A549 (cell line): ENCODE results near the gene SPIB. TPM values are rescaled to one million over a fixed set of nuclear protein-coding genes. Genes with fewer than 3 reads are reported as not detected.

Experiments
- ATAC-seq, 2 experiments: fragments of 200-7000 bp in 1 of 2; fragments of >200 bp in 1 of 2; cut with Nextera tagmentation in 1 of 2; cut with Tn5 transposase in 1 of 2; 3 replicates each; pipeline versions ENCODE4 v1.8.0 to v1.9.1; 2018 to 2020; ENCODE audit warnings: mild to moderate bottlenecking in 1 of 2, moderate library complexity in 1 of 2
- CTCF ChIA-PET: fragments of 300-600 bp; sonication (Branson Sonifier 250); formaldehyde crosslinking; extraction: SDS; loops from one replicate; lab custom pipeline; 2021; ENCODE audit warnings: antibody characterized with exemption, inconsistent platforms; lab: Yijun Ruan, JAX
- POLR2A ChIA-PET: fragments of 350-600 bp; formaldehyde crosslinking; extraction: SDS; loops from one replicate; lab custom pipeline; 2021; ENCODE audit warnings: antibody characterized with exemption, inconsistent platforms; lab: Yijun Ruan, JAX
- DNase-seq, 2 experiments: peaks; one replicate each; pipeline versions ENCODE4 v3.0.0 to v3.0.0-alpha.2; 2011 to 2016; ENCODE audit warnings: low read depth in 1 of 2, low spot score in 1 of 2
- FAIRE-seq: peaks from 2 replicates; lab custom pipeline; 2011; peaks lifted over from hg19 to GRCh38; lab: Jason Lieb, UNC
- H3K27ac ChIP-seq, 2 experiments: fragments of >200 bp; sonication (Bioruptor Twin); formaldehyde crosslinking; 3 replicates each; pipeline ENCODE4 v1.5.1; 2016 to 2017
- H3K4me1 ChIP-seq: fragments of >200 bp; sonication (Bioruptor Twin); formaldehyde crosslinking; 3 replicates; pipeline ENCODE4 v1.6.1; 2016
- H3K4me2 ChIP-seq: fragments of >200 bp; sonication (Bioruptor Twin); formaldehyde crosslinking; 3 replicates; pipeline ENCODE4 v1.6.1; 2016
- H3K4me3 ChIP-seq: fragments of >200 bp; sonication (Bioruptor Twin); formaldehyde crosslinking; 3 replicates; pipeline ENCODE4 v1.5.1; 2016
- H3K9me3 ChIP-seq: fragments of >200 bp; sonication (Bioruptor Twin); formaldehyde crosslinking; 3 replicates; pipeline ENCODE4 v1.6.1; 2016
- BCL3 ChIP-seq: fragments of >200 bp; sonication (Bioruptor Twin); formaldehyde crosslinking; IDR thresholded peaks from 3 replicates; pipeline ENCODE4 v1.6.1; 2016
- CBX2 ChIP-seq: fragments of 200-600 bp; sonication (generic); IDR thresholded peaks from 2 replicates; pipeline ENCODE4 v1.6.1; 2016; ENCODE audit warnings: low read depth, mild to moderate bottlenecking, borderline replicate concordance
- CBX8 ChIP-seq: fragments of 200-600 bp; sonication (generic); IDR thresholded peaks from 2 replicates; pipeline ENCODE4 v1.6.1; 2016
- CTCF ChIP-seq: fragments of >200 bp; sonication (Bioruptor Twin); formaldehyde crosslinking; IDR thresholded peaks from 3 replicates; pipeline ENCODE4 v1.5.1; 2016
- EHF ChIP-seq: fragments of 250-450 bp; sonication (Bioruptor Pico); IDR thresholded peaks from 2 replicates; pipeline ENCODE4 v1.5.0; 2020; ENCODE audit warnings: mild to moderate bottlenecking
- EP300 ChIP-seq, 2 experiments: fragments of >200 bp; sonication (Bioruptor Twin); formaldehyde crosslinking; IDR thresholded peaks; 2 replicates in 1 of 2; 3 replicates in 1 of 2; pipeline ENCODE4 v1.6.1; 2016 to 2017
- ESRRA ChIP-seq: fragments of 150-350 bp; IDR thresholded peaks from 2 replicates; pipeline ENCODE4 v1.6.1; 2014; ENCODE audit warnings: mild to moderate bottlenecking, low read length, borderline replicate concordance
- JUN ChIP-seq, 2 experiments: fragments of >200 bp; sonication (Bioruptor Twin); formaldehyde crosslinking; IDR thresholded peaks; 2 replicates in 1 of 2; 3 replicates in 1 of 2; pipeline ENCODE4 v1.6.1; 2016 to 2017
- NFE2L2 ChIP-seq: fragments of 150-350 bp; conservative IDR thresholded peaks from 2 replicates; pipeline ENCODE4 v1.6.1; 2014; ENCODE audit warnings: low read length
- PHF8 ChIP-seq: fragments of 200-600 bp; sonication (generic); IDR thresholded peaks from 2 replicates; pipeline ENCODE4 v1.6.1; 2016; ENCODE audit warnings: low read depth, mild to moderate bottlenecking, antibody characterized with exemption, moderate library complexity, borderline replicate concordance
- RCOR1 ChIP-seq: fragments of 150-350 bp; IDR thresholded peaks from 2 replicates; pipeline ENCODE4 v1.6.1; 2014; ENCODE audit warnings: antibody characterized with exemption, low read length, low read depth
- RFX5 ChIP-seq: fragments of 450-650 bp; IDR thresholded peaks from 2 replicates; pipeline ENCODE4 v1.7.1; 2014; ENCODE audit warnings: antibody characterized with exemption, mild to moderate bottlenecking, moderate library complexity
- RNF2 ChIP-seq: fragments of 200-600 bp; sonication (generic); IDR thresholded peaks from 2 replicates; pipeline ENCODE4 v1.6.1; 2016; ENCODE audit warnings: low read depth, mild to moderate bottlenecking, antibody characterized with exemption, moderate library complexity, borderline replicate concordance
- SMC3 ChIP-seq: fragments of >200 bp; sonication (Bioruptor Twin); formaldehyde crosslinking; IDR thresholded peaks from 3 replicates; pipeline ENCODE4 v1.6.1; 2018; ENCODE audit warnings: inconsistent platforms
- ZNF302 ChIP-seq: fragments of 250-450 bp; sonication (Bioruptor Pico); IDR thresholded peaks from 2 replicates; pipeline ENCODE4 v1.9.0; 2021; ENCODE audit warnings: inconsistent platforms, mild to moderate bottlenecking, moderate library complexity
- WGBS: methylation state at CpG from one replicate; pipeline ENCODE4 v1.1.6; 2017; ENCODE audit errors: missing lambda C conversion rate; 5-methylcytosine and 5-hydroxymethylcytosine counted together
- polyA minus RNA-seq: library from RNA; depleted of rRNA, polyadenylated mRNA; stranded (reverse); fragments of >200 nt; gene quantifications from 2 replicates; pipeline ENCODE4 v1.2.3, GENCODE V29; 2011; rRNA and poly(A)+ RNA removed
- polyA plus RNA-seq, 4 experiments: library from polyadenylated mRNA; depleted of rRNA in 3 of 4; stranded (reverse); fragments of >200 nt; fragmentation: RNase III in 1 of 4; extraction: RNeasy Plus Mini Kit Qiagen cat#74134 plus additional on column Dnase treatment in 1 of 4; gene quantifications; 2 replicates in 3 of 4; 3 replicates in 1 of 4; pipeline ENCODE4 v1.2.3, GENCODE V29; 2011 to 2017

SPIB gene
- not detected in 2 replicates for polyA plus RNA-seq (2011; rRNA removed)
- 0.32 and 0.40 TPM in 2 replicates for polyA plus RNA-seq (2012; cell fraction: cytosol; rRNA removed)
- 0.53 and 1.8 TPM in 2 replicates for polyA plus RNA-seq (2012; cell fraction: nucleus; rRNA removed)
- 0.03 to 0.54 TPM (median 0.12 TPM) in 3 replicates for polyA plus RNA-seq (2017; fragmentation: RNase III; extraction: RNeasy Plus Mini Kit Qiagen cat#74134 plus additional on column Dnase treatment)
- polyA minus RNA-seq, result not detected in 2 replicates

DNA sequence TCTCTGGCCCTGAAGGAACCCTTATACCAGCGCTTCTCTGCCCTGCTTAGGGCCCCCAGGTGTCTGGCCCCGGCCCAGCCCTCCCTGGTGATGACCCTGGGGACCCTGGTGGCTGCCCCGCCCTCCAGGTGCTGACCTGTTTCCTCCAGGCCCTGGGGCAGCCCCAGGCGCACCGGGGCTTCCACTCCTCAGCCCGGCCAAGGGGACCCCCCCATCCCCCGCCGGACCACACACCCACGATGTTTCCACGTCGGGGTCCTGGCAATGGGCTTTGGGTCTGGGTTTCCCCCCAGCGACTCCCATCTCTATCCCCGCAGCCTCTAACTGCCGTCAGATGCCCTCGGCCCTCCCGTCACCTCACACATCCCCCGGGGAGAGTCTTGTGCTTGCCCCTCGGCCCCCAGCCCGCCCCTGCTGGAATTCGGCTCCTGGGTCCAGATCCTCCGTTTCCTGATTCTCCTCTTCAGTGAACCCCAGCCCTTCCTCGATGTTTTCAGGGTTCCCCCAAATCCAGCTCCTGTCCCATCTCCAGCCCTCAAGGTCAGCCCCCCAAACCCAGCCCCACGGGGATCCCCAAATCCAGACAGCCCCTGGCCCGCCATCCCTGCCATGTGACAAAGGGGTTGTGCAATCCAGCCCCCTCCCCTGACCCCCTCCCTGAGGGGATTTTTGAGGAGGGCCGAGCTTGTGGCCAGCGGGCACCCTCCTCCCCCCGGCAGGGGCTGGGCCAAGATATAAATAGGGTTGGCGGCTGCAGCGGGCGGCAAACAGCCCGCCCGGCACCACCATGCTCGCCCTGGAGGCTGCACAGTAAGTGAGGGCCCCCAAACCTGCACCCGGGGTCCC is at the start of gene SPIB:
Gene SPIB (plus strand): TSS at position 763 of the 846 bp plus-strand sequence. CDS start 25 bp downstream, at position 788.
- ATAC-seq, result no peak
- TF ChIP-seq RNF2 (no peak), JUN (IDR thresholded peaks at IDR 0.05) (0 out of 5 replicates have a peak, but pooled peaks of 1 of the 2 experiments have one; percentile 17)
- Histone ChIP-seq H3K4me3 (no peak within 1 kb of the TSS), H3K4me1 (no peaks in the 10 kb centered on the region), H3K9me3 (no peaks in the 10 kb centered on the region), H3K4me2 (no peak within 1 kb of the TSS), H3K27ac (no peak within 1 kb of the TSS)
- DNase-seq, result no peak
- WGBS, result 75% methylated on average over 29 of the region's 34 CpGs
- CTCF ChIA-PET, result interaction anchor here (0.7 to 1.5 kb wide), 5 partner anchors 8 to 59 kb away, joined by 3 to 4 read pairs (median 3); no protein-coding TSS in a partner anchor
- POLR2A ChIA-PET, result no interaction called here
- FAIRE-seq, result no peak

GRCh38 chr19:50371914-50372475 is 46.7 kb upstream of the SPIB start:
- TF ChIP-seq SMC3, result no peak
- TF ChIP-seq RNF2, result no peak
- no peak for TF ChIP-seq CBX2
- no peak for TF ChIP-seq RFX5
- no peak for TF ChIP-seq CTCF
- TF ChIP-seq ESRRA, result no peak
- TF ChIP-seq BCL3, result no peak
- no peak for TF ChIP-seq EP300 (IDR thresholded peaks at IDR 0.05)
- no peak for TF ChIP-seq JUN (IDR thresholded peaks at IDR 0.05)
- no peak for TF ChIP-seq RCOR1
- TF ChIP-seq ZNF302 (CRISPR knock-in tag), result no peak
- TF ChIP-seq PHF8, result no peak
- TF ChIP-seq NFE2L2, result no peak
- TF ChIP-seq CBX8, result no peak
- TF ChIP-seq EHF (CRISPR knock-in tag), result no peak
- no peak for ATAC-seq
- no peak for DNase-seq
- H3K4me3 ChIP-seq, result no peak overlapping the region
- FAIRE-seq, result no peak
- H3K4me1 ChIP-seq, result peaks cover 9% of the 10 kb centered on the region
- no peak overlapping the region for H3K27ac ChIP-seq
- H3K9me3 ChIP-seq, result no peaks in the 10 kb centered on the region
- H3K4me2 ChIP-seq, result no peak overlapping the region
- ChIA-PET CTCF (interaction anchor here (1.0 to 12.4 kb wide), 6 partner anchors 15 to 236 kb away, joined by 3 to 175 read pairs (median 13); no protein-coding TSS in a partner anchor), POLR2A (no interaction called here)
- whole genome bisulfite sequencing, result 68% methylated on average over 10 of the region's 10 CpGs
